ENCODE measurements around the gene CCDC177. TPM values are rescaled to one million over a fixed set of nuclear protein-coding genes. Genes with fewer than 3 reads are reported as not detected.

CCDC177 gene
- total and polyA plus RNA-seq, 9 of the 15 experiments (the other 6 are each of a cell fraction or from before 2014, with no cell fraction given) = not detected

DNA sequence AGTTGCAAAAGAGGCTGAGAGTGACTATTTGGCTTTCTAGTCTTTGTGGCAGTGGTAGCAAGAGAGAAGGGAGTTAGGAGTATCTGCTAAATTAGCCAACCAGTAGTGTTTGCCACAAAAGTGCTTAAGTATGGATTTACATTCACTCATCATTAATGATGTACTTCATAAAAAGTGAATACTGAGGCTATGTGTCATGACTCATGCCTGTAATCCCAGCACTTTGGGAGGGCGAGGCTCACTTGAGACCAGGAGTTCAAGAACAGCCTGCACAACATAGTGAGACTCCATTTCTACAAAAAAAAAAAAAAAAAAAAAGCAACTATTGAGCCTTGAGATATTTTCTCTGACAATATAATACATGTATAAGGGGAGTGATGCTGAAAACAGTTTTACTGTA, 36.8 kb downstream of the CCDC177 start:
- ATAC-seq (no peak), DNase-seq (ENCODE audit: extremely low read depth in 1 of 4, low spot score in 3 of 4) (no peak), FAIRE-seq (no peak)
- H4K20me1 ChIP-seq (replicated peaks; ENCODE audit: control insufficient read depth, insufficient read depth, low read length) = no peaks in the 10 kb centered on the region
- BruUV-seq (replicated peaks) = no TSS peak
- H3K9ac ChIP-seq (ENCODE audit: insufficient read depth in 1 of 2, low read depth in 2 of 2, low read length in 2 of 2) = no peak overlapping the region
- H3K4me2 ChIP-seq (ENCODE audit: insufficient read depth, low read length) = no peak overlapping the region
- no peak overlapping the region for H3K4me3 ChIP-seq
- WGBS (ENCODE audit: insufficient coverage, low coverage, missing lambda C conversion rate) = 0% methylated on average over 1 of the region's 1 CpG
- peaks cover 0 to 15% of the 10 kb centered on the region in 2 experiments; a peak in 3 of 5 replicates for H3K27me3 ChIP-seq (ENCODE audit: control insufficient read depth in 2 of 2, insufficient read depth in 2 of 2, low read length in 2 of 2)
- no peak overlapping the region for H2AFZ ChIP-seq (ENCODE audit: low read depth, low read length)
- intact Hi-C loops (cut with micrococcal nuclease) = no loop called here
- TF ChIP-seq ZNF76 (CRISPR knock-in tag; IDR thresholded peaks at IDR 0.05; ENCODE audit: borderline replicate concordance) (no peak), ZNF217 (CRISPR knock-in tag; IDR thresholded peaks at IDR 0.05) (no peak), HDAC8 (tag; IDR thresholded peaks at IDR 0.05) (no peak), PCBP2 (IDR thresholded peaks at IDR 0.05; ENCODE audit: low read depth, low read length, poor library complexity, severe bottlenecking) (no peak), TRIM24 (IDR thresholded peaks at IDR 0.05) (no peak), MEF2D (tag; conservative IDR thresholded peaks at IDR 0.05; ENCODE audit: low read depth) (no peak), ZNF57 (CRISPR knock-in tag; IDR thresholded peaks at IDR 0.05) (no peak), KLF16 (IDR thresholded peaks at IDR 0.05) (no peak)
- TF ChIP-seq, protein P1, sequence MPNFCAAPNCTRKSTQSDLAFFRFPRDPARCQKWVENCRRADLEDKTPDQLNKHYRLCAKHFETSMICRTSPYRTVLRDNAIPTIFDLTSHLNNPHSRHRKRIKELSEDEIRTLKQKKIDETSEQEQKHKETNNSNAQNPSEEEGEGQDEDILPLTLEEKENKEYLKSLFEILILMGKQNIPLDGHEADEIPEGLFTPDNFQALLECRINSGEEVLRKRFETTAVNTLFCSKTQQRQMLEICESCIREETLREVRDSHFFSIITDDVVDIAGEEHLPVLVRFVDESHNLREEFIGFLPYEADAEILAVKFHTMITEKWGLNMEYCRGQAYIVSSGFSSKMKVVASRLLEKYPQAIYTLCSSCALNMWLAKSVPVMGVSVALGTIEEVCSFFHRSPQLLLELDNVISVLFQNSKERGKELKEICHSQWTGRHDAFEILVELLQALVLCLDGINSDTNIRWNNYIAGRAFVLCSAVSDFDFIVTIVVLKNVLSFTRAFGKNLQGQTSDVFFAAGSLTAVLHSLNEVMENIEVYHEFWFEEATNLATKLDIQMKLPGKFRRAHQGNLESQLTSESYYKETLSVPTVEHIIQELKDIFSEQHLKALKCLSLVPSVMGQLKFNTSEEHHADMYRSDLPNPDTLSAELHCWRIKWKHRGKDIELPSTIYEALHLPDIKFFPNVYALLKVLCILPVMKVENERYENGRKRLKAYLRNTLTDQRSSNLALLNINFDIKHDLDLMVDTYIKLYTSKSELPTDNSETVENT (CRISPR knock-in tag; IDR thresholded peaks at IDR 0.05) = no peak
- TF ChIP-seq, protein P2, sequence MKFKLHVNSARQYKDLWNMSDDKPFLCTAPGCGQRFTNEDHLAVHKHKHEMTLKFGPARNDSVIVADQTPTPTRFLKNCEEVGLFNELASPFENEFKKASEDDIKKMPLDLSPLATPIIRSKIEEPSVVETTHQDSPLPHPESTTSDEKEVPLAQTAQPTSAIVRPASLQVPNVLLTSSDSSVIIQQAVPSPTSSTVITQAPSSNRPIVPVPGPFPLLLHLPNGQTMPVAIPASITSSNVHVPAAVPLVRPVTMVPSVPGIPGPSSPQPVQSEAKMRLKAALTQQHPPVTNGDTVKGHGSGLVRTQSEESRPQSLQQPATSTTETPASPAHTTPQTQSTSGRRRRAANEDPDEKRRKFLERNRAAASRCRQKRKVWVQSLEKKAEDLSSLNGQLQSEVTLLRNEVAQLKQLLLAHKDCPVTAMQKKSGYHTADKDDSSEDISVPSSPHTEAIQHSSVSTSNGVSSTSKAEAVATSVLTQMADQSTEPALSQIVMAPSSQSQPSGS (CRISPR knock-in tag; IDR thresholded peaks at IDR 0.05) = no peak
- ChIA-PET POLR2A (no interaction called here), CTCF (ENCODE audit: low intra/inter-chr PET ratio) (no interaction called here)
- no peaks in the 10 kb centered on the region for H3K9me1 ChIP-seq (ENCODE audit: control insufficient read depth, insufficient read depth, low read length)
- no peak overlapping the region for H3K27ac ChIP-seq (ENCODE audit: extremely low read depth, low read depth, low read length)
- H3K4me1 ChIP-seq (replicated peaks in 1 of 2; ENCODE audit: control insufficient read depth in 2 of 2, insufficient read depth in 2 of 2, low read length in 2 of 2) = no peaks in the 10 kb centered on the region; a peak in 1 of 5 replicates
- no peaks in the 10 kb centered on the region for H3K36me3 ChIP-seq (ENCODE audit: control insufficient read depth, insufficient read depth, low read length)
- in situ Hi-C loops (cut with MboI) = no loop called here
- no peaks in the 10 kb centered on the region for H3K79me2 ChIP-seq (ENCODE audit: control insufficient read depth, insufficient read depth, low read length)
- no peaks in the 10 kb centered on the region for H3K9me3 ChIP-seq (replicated peaks; ENCODE audit: control insufficient read depth, insufficient read depth, low read depth, low read length)
